A673 (cell line): ENCODE results near the gene ANK3.

ENCODE experiments used
- CTCF ChIP-seq: fragments of 300-800, 200-600 bp; sonication (generic); conservative IDR thresholded peaks from 2 replicates; pipeline ENCODE4 v1.5.1; 2017; ENCODE audit warnings: low read depth, mild to moderate bottlenecking, antibody characterized with exemption, low read length, moderate library complexity, mixed read lengths
- EZH2 ChIP-seq: fragments of 200-600 bp; sonication (generic); IDR thresholded peaks from 2 replicates; pipeline ENCODE4 v1.6.1; 2017; ENCODE audit warnings: borderline replicate concordance, low read depth, mild to moderate bottlenecking, mixed read lengths, antibody characterized with exemption, low read length; ENCODE audit not compliant: poor library complexity, severe bottlenecking

DNA sequence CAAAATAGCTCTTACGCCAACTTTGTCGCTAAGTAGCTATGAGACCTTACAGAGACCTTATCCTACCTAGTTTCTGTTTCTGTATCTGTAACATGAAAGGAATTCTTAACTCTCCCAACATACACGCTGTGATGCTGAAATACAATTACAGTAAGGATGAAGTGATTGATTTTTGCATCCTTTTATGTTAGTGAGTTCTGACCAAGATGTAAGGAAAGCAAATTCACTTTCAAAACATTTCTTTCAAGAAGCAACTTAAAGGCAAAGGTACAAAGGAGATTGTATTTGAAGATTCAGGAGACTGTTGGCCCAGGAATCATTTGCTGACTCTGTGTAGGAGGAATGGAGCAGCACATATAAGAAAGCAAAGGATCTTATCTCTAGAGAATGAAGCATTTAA, 7.1 kb upstream of the ANK3 start:
- TF ChIP-seq CTCF, result no peak
- no peak for TF ChIP-seq EZH2
